Keratinocyte (primary cell): ENCODE results near the gene XRCC3. TPM values are rescaled to one million over a fixed set of nuclear protein-coding genes. Genes with fewer than 3 reads are reported as not detected.

ENCODE experiments used
- DNase-seq: peaks from one replicate; pipeline ENCODE4 v3.0.0-alpha.2; 2011; ENCODE audit warnings: low read depth, missing footprints, low spot score
- FAIRE-seq: peaks from 2 replicates; lab custom pipeline; 2011; peaks lifted over from hg19 to GRCh38; lab: Jason Lieb, UNC
- H2AFZ ChIP-seq: 2 replicates; pipeline ENCODE4 v1.6.0; 2012; ENCODE audit warnings: low read length, control low read depth, inconsistent platforms; ENCODE audit not compliant: control insufficient read depth
- H3K27ac ChIP-seq: 2 replicates; pipeline ENCODE4 v1.5.1; 2011; ENCODE audit warnings: low read length; ENCODE audit not compliant: control insufficient read depth, insufficient read depth
- H3K27me3 ChIP-seq: 3 replicates; pipeline ENCODE4 v1.6.0; 2011; ENCODE audit warnings: low read length; ENCODE audit not compliant: control insufficient read depth, insufficient read depth; ENCODE audit errors: extremely low read depth
- H3K36me3 ChIP-seq, 2 experiments: 2 replicates in 1 of 2; 3 replicates in 1 of 2; pipeline ENCODE4 v1.5.1; 2011; ENCODE audit warnings: low read length in 2 of 2, mild to moderate bottlenecking in 1 of 2; ENCODE audit not compliant: control insufficient read depth in 2 of 2, insufficient read depth in 2 of 2; ENCODE audit errors: extremely low read depth in 1 of 2
- H3K4me1 ChIP-seq: 3 replicates; pipeline ENCODE4 v1.5.1; 2011; ENCODE audit warnings: low read length; ENCODE audit not compliant: control insufficient read depth, insufficient read depth; ENCODE audit errors: extremely low read depth
- H3K4me2 ChIP-seq: 3 replicates; pipeline ENCODE4 v1.6.0; 2011; ENCODE audit warnings: low read depth, low read length; ENCODE audit not compliant: control insufficient read depth, insufficient read depth; ENCODE audit errors: extremely low read depth
- H3K4me3 ChIP-seq, 3 experiments: fragments of 200-600 bp in 1 of 3; sonication (generic) in 1 of 3; 2 replicates in 2 of 3; 3 replicates in 1 of 3; pipeline ENCODE4 v1.5.1; 2011 to 2016; ENCODE audit warnings: low read length in 3 of 3, mild to moderate bottlenecking in 3 of 3, control low read depth in 2 of 3, inconsistent platforms in 1 of 3, low read depth in 1 of 3, mixed read lengths in 1 of 3, mixed run types in 1 of 3, moderate library complexity in 1 of 3; ENCODE audit not compliant: control insufficient read depth in 2 of 3, insufficient read depth in 2 of 3; ENCODE audit errors: extremely low read depth in 1 of 3
- H3K79me2 ChIP-seq: 2 replicates; pipeline ENCODE4 v1.6.0; 2012; ENCODE audit warnings: low read length; ENCODE audit not compliant: control insufficient read depth, insufficient read depth
- H3K9ac ChIP-seq: 3 replicates; pipeline ENCODE4 v1.6.0; 2011; ENCODE audit warnings: low read length; ENCODE audit not compliant: control insufficient read depth, insufficient read depth; ENCODE audit errors: extremely low read depth
- H3K9me1 ChIP-seq: 3 replicates; pipeline ENCODE4 v1.6.0; 2011; ENCODE audit warnings: low read length; ENCODE audit not compliant: control insufficient read depth, insufficient read depth; ENCODE audit errors: extremely low read depth
- H3K9me3 ChIP-seq: 2 replicates; pipeline ENCODE4 v1.5.1; 2012; ENCODE audit warnings: low read depth, low read length; ENCODE audit not compliant: control insufficient read depth
- H4K20me1 ChIP-seq: 3 replicates; pipeline ENCODE4 v1.6.0; 2011; ENCODE audit warnings: low read length; ENCODE audit not compliant: control insufficient read depth, insufficient read depth; ENCODE audit errors: extremely low read depth
- EZH2 ChIP-seq: IDR thresholded peaks from one replicate; pipeline ENCODE4 v1.6.1; 2012; ENCODE audit warnings: inconsistent platforms, mild to moderate bottlenecking, low read length, moderate library complexity
- dilution Hi-C: fragments of 300-500 bp; cut with MboI; formaldehyde crosslinking; loops from one replicate; pipeline ENCODE4 v1.7.0; 2020; ENCODE audit warnings: low sequenced_read_pairs; ENCODE audit not compliant: extremely low pct_ligation_motif_present
- polyA plus RNA-seq, 5 experiments: library from polyadenylated mRNA; depleted of rRNA in 3 of 5; stranded (reverse) in 3 of 5; stranded (forward) in 1 of 5; unstranded in 1 of 5; fragments of >200 nt; gene quantifications; 1 replicate in 1 of 5; 2 replicates in 3 of 5; 3 replicates in 1 of 5; pipeline versions ENCODE4 v1.2.1 to v1.2.3, GENCODE V29; 2011 to 2012; ENCODE audit warnings: missing spikeins in 2 of 5, low read depth in 1 of 5, low replicate concordance in 1 of 5
- small RNA-seq, 3 experiments: library from RNA; depleted of rRNA; stranded (forward); fragments of <200 nt; gene quantifications; one replicate each; pipeline ENCODE3, GENCODE V24; 2012; ENCODE audit warnings: low read depth in 3 of 3, low replicate concordance in 1 of 3; ENCODE audit not compliant: insufficient read length in 3 of 3
- TF ChIP-seq, protein P1 (sequence below), 3 experiments: IDR thresholded peaks in 1 of 3; conservative IDR thresholded peaks in 1 of 3; optimal IDR thresholded peaks in 1 of 3; 2 replicates in 2 of 3; 3 replicates in 1 of 3; pipeline versions ENCODE3 to v1.5.1; 2011; ENCODE audit warnings: low read length in 3 of 3, mild to moderate bottlenecking in 3 of 3, moderate library complexity in 2 of 3, control low read depth in 1 of 3, inconsistent platforms in 1 of 3; ENCODE audit not compliant: insufficient read depth in 2 of 3; ENCODE audit errors: extremely low read depth in 1 of 3

The XRCC3 gene
- polyA plus RNA-seq, 1 donor (not counting 4 experiments of a cell fraction or from before 2014, with no cell fraction given) = 21.0 TPM

DNA sequence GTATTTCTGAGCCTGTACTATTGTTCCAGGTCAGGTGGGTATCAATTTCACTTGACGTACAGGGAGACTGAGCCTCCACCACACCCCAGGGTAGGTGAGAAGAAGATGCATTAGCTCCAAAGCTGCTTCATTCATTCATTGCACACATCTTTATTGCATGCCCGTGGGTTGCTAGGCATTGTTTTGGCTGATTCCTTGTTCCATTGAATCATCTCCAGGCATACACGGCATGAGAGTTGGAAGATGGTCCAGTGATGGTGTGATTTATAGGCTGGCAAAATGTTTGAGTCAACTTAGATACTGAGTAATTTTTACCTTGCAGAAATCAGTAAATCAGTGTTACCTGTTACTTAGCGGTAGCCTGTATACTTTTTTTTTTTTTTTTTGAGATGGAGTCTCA, 65.0 kb downstream of the XRCC3 start:
- Histone ChIP-seq H2AFZ (no peak overlapping the region), H3K9ac (no peak overlapping the region), H4K20me1 (peaks cover 45% of the 10 kb centered on the region), H3K79me2 (peaks cover 95% of the 10 kb centered on the region), H3K36me3 (peaks cover 8 to 16% of the 10 kb centered on the region in 2 experiments), H3K9me1 (peaks cover 4% of the 10 kb centered on the region), H3K27ac (no peak overlapping the region), H3K4me3 (no peak overlapping the region), H3K9me3 (no peaks in the 10 kb centered on the region), H3K4me2 (no peak overlapping the region), H3K27me3 (no peaks in the 10 kb centered on the region), H3K4me1 (no peaks in the 10 kb centered on the region)
- dilution Hi-C loops = no loop called here
- TF ChIP-seq, protein P1, sequence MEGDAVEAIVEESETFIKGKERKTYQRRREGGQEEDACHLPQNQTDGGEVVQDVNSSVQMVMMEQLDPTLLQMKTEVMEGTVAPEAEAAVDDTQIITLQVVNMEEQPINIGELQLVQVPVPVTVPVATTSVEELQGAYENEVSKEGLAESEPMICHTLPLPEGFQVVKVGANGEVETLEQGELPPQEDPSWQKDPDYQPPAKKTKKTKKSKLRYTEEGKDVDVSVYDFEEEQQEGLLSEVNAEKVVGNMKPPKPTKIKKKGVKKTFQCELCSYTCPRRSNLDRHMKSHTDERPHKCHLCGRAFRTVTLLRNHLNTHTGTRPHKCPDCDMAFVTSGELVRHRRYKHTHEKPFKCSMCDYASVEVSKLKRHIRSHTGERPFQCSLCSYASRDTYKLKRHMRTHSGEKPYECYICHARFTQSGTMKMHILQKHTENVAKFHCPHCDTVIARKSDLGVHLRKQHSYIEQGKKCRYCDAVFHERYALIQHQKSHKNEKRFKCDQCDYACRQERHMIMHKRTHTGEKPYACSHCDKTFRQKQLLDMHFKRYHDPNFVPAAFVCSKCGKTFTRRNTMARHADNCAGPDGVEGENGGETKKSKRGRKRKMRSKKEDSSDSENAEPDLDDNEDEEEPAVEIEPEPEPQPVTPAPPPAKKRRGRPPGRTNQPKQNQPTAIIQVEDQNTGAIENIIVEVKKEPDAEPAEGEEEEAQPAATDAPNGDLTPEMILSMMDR (optimal IDR thresholded peaks at IDR 0.05 in 1 of 3, IDR thresholded peaks at IDR 0.05 in 1 of 3, conservative IDR thresholded peaks at IDR 0.05 in 1 of 3; ENCODE audit: extremely low read depth in 1 of 3, insufficient read depth in 2 of 3, low read length in 3 of 3) = no peak
- TF ChIP-seq EZH2 = no peak
- FAIRE-seq (no peak), DNase-seq (no peak)

DNA sequence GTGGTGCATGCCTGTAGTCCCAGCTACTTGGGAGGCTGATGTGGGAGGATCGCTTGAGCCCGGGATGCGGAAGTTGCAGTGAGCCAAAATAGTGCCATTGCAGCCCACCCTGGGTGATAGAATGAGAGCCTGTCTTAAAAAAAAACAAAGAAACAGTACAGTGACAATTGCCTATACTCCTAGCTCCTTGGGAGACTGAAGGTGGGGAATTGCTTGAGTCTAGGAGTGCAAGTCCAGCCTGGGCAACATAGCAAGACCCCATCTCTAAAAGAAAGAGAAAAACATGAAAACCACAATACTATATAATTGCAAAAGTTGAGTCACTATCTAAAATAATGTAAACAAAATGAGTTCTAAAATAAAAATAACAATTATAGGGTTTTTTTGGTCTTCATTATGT, 66.2 kb downstream of the XRCC3 start:
- H3K4me2 ChIP-seq = no peak overlapping the region
- no peak overlapping the region for H3K9ac ChIP-seq
- H3K9me1 ChIP-seq = peaks cover 4% of the 10 kb centered on the region
- peaks cover 54% of the 10 kb centered on the region for H4K20me1 ChIP-seq
- no peak overlapping the region for H3K27ac ChIP-seq
- dilution Hi-C loops = no loop called here
- no peak overlapping the region for H2AFZ ChIP-seq
- DNase-seq (no peak), FAIRE-seq (no peak)
- no peaks in the 10 kb centered on the region for H3K4me1 ChIP-seq
- H3K36me3 ChIP-seq = peaks cover 8 to 12% of the 10 kb centered on the region in 2 experiments
- H3K9me3 ChIP-seq = no peaks in the 10 kb centered on the region
- peaks cover 97% of the 10 kb centered on the region for H3K79me2 ChIP-seq
- H3K27me3 ChIP-seq = no peaks in the 10 kb centered on the region
- TF ChIP-seq, protein P1 (optimal IDR thresholded peaks at IDR 0.05 in 1 of 3, IDR thresholded peaks at IDR 0.05 in 1 of 3, conservative IDR thresholded peaks at IDR 0.05 in 1 of 3; ENCODE audit: extremely low read depth in 1 of 3, insufficient read depth in 2 of 3, low read length in 3 of 3) = no peak
- TF ChIP-seq EZH2 = no peak
- H3K4me3 ChIP-seq = no peak overlapping the region

Small RNAs within 50 kb of the gene (small RNA-seq; reads per million reads assigned to genes)
- 0 reads per million in 3 experiments for gene RF00019

Other genes starting within 250 kb of the XRCC3 start
- 8.2 to 60.7 TPM (median 10.0 TPM) in 3 replicates for gene CKB, start 192.6 kb downstream of the XRCC3 start, polyA plus RNA-seq
- gene TRMT61A, start 186.3 kb downstream of the XRCC3 start, polyA plus RNA-seq = 4.4 to 8.9 TPM (median 5.9 TPM) in 3 replicates
- gene BAG5, start 152.8 kb downstream of the XRCC3 start, polyA plus RNA-seq = 6.9 to 14.4 TPM (median 13.8 TPM) in 3 replicates
- gene COA8, start 152.5 kb downstream of the XRCC3 start, polyA plus RNA-seq = 20.6 to 26.1 TPM (median 24.8 TPM) in 3 replicates
- gene KLC1, start 86.2 kb downstream of the XRCC3 start, polyA plus RNA-seq = 113 to 130 TPM (median 116 TPM) in 3 replicates
- 116 to 147 TPM (median 130 TPM) in 3 replicates for gene ZFYVE21, start 359 bp upstream of the XRCC3 start, polyA plus RNA-seq
- gene PPP1R13B, start 132.1 kb upstream of the XRCC3 start, polyA plus RNA-seq = 5.8 to 7.7 TPM (median 6.6 TPM) in 3 replicates
- gene TDRD9, start 213.0 kb upstream of the XRCC3 start, polyA plus RNA-seq = 0.06 to 0.10 TPM (median 0.09 TPM) in 3 replicates
- gene RD3L, start 227.1 kb upstream of the XRCC3 start, polyA plus RNA-seq = not detected in 3 replicates